OCI-M2 (cell line): ENCODE measurements around the gene EOGT.

ENCODE experiments used
- DNase-seq: peaks from one replicate; lab custom pipeline; 2025; ENCODE audit not compliant: unreplicated experiment; lab: John Stamatoyannopoulos, UW

EOGT gene

DNA sequence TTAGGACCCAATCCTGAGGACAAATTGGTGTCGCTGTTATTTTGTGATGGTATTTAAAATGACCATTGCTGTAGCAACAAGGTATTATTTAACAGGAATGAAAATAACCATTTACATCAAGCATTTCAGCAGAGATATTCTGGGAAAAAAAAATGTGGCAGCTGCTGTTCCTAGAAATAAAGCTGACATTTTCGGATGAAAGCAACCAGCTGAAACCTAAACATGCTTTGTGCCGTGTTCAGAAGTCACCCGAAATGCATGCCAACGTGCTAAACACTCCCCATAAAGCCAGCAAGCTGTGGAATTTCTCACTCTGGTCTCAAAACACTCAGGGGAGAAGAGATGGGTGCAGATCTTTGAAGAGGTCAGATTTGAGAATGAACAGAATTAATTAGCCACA lies 49.6 kb downstream of the EOGT start:
- no peak for DNase-seq

GRCh38 chr3:68963376-68963775 lies 50.1 kb downstream of the EOGT start:
- DNase-seq = no peak

GRCh38 chr3:68958932-68959331 lies 54.6 kb downstream of the EOGT start:
- no peak for DNase-seq

GRCh38 chr3:68957895-68958294 lies 55.6 kb downstream of the EOGT start:
- DNase-seq = no peak

DNA sequence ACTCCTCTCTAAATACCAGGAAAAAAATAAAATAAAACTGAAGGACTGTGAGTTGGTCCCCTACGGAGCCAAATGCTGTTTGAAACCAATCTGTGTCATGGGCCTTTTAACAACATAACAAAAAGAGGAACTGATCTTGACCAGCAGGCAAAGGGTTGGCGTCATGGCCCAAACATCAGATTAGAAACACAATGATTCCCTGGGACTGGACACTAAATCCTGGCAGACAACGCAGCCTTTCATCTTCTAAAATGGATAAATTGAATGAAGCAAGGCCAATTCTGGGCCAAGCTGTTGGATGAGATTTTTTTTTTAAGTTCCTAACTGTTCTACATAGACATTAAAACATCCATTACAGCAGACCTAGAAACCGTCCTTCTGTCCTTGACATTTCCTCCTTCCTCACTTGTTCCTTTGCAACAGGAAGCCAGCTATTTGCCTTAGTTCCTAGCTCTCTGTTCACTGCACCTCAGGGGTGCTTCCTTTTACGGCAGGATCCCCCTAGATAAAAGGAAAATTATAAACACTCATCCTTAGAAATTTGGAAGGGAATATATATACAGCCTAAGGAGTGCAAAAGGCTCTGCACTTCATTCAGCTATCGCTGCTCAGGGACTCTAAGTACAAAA lies 59.6 kb downstream of the EOGT start:
- DNase-seq = no peak

DNA sequence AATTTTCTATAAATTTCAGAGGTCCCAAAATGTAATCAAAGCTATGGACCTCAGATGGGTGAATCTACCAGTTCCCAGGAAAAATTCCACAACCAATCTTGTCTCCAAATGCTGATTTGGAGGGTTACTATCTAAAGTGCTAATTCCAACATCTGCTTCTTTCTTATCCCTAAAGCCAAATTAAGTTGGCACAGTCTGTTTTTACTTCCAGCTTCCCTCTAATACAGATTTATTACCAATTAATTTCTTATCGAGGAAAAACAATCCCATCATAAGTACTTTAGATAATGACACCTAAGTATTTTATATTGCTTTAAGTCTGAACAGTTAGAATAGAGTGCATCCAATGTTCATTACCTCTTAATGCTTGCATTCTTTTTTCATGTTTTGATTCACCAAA lies 68.3 kb downstream of the EOGT start:
- no peak for DNase-seq

- no peak for DNase-seq
These were observed 69.6 kb downstream of the EOGT start for GRCh38 chr3:68943753-68944500.

DNA sequence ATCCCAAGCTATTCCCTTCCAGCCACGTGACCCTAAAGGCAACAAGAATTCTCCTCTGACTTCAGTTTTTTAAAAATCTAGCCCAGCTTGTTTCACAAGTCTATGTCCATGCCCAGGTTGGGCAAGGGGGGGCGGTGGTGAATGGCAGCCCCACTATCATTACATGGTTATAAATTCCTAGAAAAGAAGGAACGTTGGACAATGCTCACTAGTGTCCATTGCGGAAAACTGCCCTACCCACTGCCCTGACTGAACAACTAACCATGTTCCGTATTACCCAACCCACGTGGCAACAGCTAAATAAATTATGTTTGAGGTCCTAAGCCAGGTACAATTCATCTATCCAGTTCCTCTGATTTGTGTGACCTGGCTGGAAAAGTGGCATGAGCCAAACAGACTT lies 72.4 kb downstream of the EOGT start:
- no peak for DNase-seq

- no peak for DNase-seq
These were observed 76.6 kb downstream of the EOGT start for GRCh38 chr3:68936856-68937255.

DNA sequence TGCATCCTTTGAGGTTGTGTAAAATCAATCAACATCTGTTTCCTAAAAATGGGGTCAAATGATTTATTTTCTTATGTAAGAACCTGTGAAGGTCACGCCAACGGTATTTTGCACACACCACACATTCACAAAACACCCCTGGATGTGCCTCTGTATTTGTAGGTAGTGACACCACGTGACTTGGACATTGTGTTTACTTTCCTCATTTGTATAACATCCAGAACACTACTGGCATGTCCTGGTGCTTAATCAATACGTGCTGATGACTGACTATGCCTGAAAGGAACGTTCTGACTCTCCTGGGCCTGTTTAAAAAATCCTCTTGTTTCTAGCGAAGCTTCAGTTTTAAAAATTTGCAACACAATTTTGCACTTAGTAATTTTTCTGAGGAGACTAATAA lies 77.7 kb downstream of the EOGT start:
- DNase-seq = no peak

DNA sequence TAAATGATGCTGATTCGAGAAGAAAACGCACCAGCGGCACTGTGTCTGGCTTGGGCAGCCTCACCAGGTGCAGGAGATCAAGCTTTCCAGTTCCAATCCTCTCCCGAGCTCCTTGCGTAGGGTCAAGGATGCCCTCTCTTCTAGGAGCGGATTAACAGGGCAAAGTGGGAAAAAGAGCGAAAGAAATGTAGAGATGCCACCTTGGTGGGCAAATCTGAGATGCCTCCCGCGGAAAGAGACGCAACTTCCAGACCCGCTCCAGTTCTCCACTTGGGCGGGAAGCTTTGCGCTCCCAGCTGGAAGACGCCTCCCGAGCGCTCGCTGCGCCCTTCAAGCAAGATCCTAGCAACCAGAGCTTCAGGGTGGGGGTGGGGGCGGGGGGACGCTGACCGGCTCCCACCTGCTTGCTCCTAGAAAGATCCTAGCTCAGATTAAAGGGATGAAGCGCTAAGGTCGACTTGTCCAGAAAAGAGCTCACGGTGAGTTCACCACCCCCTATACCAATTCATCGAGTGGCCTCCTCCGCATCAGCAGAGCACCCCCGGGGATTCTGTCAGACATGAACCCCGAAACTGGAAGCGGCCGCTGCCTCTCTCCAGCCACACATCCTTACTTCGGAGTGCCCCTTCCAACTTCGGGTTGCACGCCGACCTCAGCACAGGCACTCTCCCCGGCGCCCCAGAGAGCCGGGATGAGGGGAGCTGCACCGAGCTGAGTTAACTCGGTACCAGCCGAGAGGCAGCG lies 81.9 kb downstream of the EOGT start:
- DNase-seq = no peak
